Ishikawa (cell line): Measurements from ENCODE around the gene DDX49.

Experiments used
- CEBPB ChIP-seq: IDR thresholded peaks from 2 replicates; pipeline ENCODE4 v1.6.1; 2012
- CREB1 ChIP-seq: IDR thresholded peaks from 2 replicates; pipeline ENCODE4 v1.6.1; 2012; ENCODE audit warnings: low read depth
- EGR1 ChIP-seq: IDR thresholded peaks from 2 replicates; pipeline ENCODE4 v1.6.1; 2012
- EP300 ChIP-seq: IDR thresholded peaks from 2 replicates; pipeline ENCODE4 v1.6.1; 2012; ENCODE audit warnings: borderline replicate concordance
- FOXM1 ChIP-seq: IDR thresholded peaks from 2 replicates; pipeline ENCODE4 v1.6.1; 2012; ENCODE audit warnings: low read depth, borderline replicate concordance
- NFIC ChIP-seq: IDR thresholded peaks from 2 replicates; pipeline ENCODE4 v1.6.1; 2012
- RAD21 ChIP-seq: IDR thresholded peaks from 2 replicates; pipeline ENCODE4 v1.6.1; 2012; ENCODE audit warnings: low read depth
- TAF1 ChIP-seq: IDR thresholded peaks from 2 replicates; pipeline ENCODE4 v1.6.1; 2012; ENCODE audit warnings: low read depth, mild to moderate bottlenecking
- TCF12 ChIP-seq: IDR thresholded peaks from 2 replicates; pipeline ENCODE4 v1.6.1; 2012; ENCODE audit warnings: low read depth
- TEAD4 ChIP-seq: IDR thresholded peaks from 2 replicates; pipeline ENCODE4 v1.6.1; 2012
- YY1 ChIP-seq: IDR thresholded peaks from 2 replicates; pipeline ENCODE4 v1.6.1; 2012; ENCODE audit warnings: low read depth
- ZBTB7A ChIP-seq: IDR thresholded peaks from 2 replicates; pipeline ENCODE4 v1.6.1; 2012; ENCODE audit warnings: low read depth
- TF ChIP-seq, protein P1 (sequence below): IDR thresholded peaks from 2 replicates; pipeline ENCODE4 v1.6.1; 2012; ENCODE audit warnings: low read depth, mild to moderate bottlenecking
- TF ChIP-seq, protein P2 (sequence below): IDR thresholded peaks from 2 replicates; pipeline ENCODE4 v1.6.1; 2012
- TF ChIP-seq, protein P3 (sequence below): IDR thresholded peaks from 2 replicates; pipeline ENCODE4 v1.6.1; 2012

The DDX49 gene

GRCh38 chr19:18875726-18876125 is 43.8 kb upstream of the DDX49 start:
- TF ChIP-seq TAF1 (no peak), EGR1 (no peak), FOXM1 (no peak), CEBPB (no peak), EP300 (no peak), TEAD4 (no peak)
- TF ChIP-seq, protein P1, sequence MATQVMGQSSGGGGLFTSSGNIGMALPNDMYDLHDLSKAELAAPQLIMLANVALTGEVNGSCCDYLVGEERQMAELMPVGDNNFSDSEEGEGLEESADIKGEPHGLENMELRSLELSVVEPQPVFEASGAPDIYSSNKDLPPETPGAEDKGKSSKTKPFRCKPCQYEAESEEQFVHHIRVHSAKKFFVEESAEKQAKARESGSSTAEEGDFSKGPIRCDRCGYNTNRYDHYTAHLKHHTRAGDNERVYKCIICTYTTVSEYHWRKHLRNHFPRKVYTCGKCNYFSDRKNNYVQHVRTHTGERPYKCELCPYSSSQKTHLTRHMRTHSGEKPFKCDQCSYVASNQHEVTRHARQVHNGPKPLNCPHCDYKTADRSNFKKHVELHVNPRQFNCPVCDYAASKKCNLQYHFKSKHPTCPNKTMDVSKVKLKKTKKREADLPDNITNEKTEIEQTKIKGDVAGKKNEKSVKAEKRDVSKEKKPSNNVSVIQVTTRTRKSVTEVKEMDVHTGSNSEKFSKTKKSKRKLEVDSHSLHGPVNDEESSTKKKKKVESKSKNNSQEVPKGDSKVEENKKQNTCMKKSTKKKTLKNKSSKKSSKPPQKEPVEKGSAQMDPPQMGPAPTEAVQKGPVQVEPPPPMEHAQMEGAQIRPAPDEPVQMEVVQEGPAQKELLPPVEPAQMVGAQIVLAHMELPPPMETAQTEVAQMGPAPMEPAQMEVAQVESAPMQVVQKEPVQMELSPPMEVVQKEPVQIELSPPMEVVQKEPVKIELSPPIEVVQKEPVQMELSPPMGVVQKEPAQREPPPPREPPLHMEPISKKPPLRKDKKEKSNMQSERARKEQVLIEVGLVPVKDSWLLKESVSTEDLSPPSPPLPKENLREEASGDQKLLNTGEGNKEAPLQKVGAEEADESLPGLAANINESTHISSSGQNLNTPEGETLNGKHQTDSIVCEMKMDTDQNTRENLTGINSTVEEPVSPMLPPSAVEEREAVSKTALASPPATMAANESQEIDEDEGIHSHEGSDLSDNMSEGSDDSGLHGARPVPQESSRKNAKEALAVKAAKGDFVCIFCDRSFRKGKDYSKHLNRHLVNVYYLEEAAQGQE: no peak
- TF ChIP-seq, protein P2, sequence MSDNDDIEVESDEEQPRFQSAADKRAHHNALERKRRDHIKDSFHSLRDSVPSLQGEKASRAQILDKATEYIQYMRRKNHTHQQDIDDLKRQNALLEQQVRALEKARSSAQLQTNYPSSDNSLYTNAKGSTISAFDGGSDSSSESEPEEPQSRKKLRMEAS: no peak

DNA sequence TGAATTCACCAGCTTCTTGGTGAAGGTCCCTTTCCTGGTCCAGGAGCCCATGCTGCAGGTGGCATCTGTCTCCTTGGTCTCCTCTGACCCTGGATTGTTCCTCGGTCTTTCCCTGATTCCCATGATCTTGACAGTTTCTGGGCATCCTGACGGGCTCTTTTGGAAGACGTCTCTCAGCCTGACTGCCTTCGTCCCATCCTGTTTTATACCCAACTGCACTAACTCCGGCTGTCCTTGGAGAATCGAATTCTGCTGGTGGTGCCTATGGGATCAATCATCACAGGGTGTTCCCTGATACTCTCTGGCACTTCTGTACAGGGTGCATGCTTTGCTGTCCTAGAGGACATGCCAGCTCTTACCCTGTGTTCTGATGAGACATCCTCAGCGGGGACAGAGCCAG is 42.6 kb upstream of the DDX49 start:
- TF ChIP-seq EGR1 (no peak), ZBTB7A (no peak), TEAD4 (no peak), TCF12 (no peak), EP300 (no peak), YY1 (no peak), RAD21 (no peak), FOXM1 (no peak), TAF1 (no peak), CREB1 (no peak), CEBPB (no peak), NFIC (no peak)
- TF ChIP-seq, protein P2: no peak
- TF ChIP-seq, protein P1: no peak
- TF ChIP-seq, protein P3, sequence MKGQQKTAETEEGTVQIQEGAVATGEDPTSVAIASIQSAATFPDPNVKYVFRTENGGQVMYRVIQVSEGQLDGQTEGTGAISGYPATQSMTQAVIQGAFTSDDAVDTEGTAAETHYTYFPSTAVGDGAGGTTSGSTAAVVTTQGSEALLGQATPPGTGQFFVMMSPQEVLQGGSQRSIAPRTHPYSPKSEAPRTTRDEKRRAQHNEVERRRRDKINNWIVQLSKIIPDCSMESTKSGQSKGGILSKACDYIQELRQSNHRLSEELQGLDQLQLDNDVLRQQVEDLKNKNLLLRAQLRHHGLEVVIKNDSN: no peak

DNA sequence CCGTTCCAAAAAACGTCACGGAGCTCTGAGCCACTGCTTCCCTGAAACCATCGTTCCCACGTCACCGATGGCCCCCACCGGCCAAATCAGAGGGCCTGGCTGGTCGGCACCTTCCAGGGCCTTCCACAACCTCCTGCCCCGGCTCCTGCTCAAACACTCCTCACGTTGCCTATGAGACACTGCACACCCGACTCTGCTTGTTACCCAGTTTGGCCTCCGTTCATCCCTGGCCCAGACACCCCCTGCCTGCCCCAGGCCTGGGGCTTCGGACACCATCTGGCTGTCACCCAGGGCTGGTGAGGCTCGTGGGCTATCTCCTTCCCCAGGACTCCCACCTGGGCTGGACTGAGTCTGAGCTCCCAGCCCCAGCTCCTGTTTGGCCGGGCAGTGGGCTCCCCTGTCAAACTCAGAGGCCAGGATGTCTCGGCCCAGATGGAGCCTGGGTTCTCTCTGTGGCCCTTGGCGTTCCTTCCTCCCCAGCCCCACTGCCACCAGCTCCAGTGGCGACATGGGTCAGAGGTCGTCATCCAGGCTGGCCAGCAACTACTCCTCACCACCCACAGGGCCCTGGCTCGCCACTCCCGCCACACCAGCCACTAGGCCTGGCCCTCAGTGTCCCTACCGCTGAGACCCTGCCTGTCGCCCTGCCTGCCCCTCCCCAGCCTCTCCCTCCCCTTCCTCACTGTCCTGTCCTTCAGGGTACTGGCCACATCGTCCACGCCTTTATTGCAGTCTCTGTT is 41.3 kb upstream of the DDX49 start:
- TF ChIP-seq EGR1 (no peak), YY1 (no peak), TEAD4 (no peak), NFIC (no peak), ZBTB7A (no peak), TCF12 (no peak), CREB1 (no peak), EP300 (no peak), TAF1 (no peak), FOXM1 (no peak), RAD21 (no peak), CEBPB (no peak)
- TF ChIP-seq, protein P2: no peak
- TF ChIP-seq, protein P1: no peak
- TF ChIP-seq, protein P3: no peak

DNA sequence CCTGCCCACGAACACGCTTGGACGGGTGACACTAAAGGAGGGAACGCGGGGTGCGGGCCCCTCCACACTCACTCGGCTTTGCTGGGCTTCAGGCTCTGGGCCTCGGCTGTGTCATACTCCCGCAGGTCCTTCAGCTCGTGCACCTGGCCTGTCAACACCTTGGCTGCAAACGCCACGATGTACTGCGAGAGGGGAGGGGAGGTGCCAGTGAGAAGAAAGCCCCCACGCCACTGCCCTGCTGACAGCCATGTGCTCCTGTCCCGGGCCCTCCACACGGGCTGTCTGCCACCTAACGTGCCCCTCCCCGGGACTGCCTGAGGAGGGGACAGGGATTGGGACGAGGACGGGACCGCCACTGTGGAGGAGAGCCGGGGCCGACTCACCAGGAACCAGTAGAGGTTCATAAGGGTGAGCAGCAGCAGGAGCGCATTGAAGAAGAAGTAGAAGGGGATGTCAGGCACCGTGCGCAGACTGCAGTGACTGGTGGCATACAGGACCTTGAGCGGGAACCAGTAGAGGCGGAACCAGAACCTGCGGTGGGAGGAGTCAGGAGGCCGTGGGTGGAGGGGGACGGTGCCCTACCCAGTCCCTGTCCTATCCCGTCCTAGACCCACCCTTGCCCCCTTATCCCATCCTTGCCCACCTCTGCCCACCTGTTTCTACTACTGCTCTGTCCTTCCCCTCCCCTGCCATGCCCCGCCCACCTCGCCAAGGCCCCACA is 40.5 kb upstream of the DDX49 start:
- TF ChIP-seq CREB1 (no peak), CEBPB (no peak), TAF1 (no peak), NFIC (no peak), RAD21 (no peak), TEAD4 (no peak), EGR1 (no peak), YY1 (no peak), EP300 (no peak), TCF12 (no peak), ZBTB7A (no peak), FOXM1 (no peak)
- TF ChIP-seq, protein P2: no peak
- TF ChIP-seq, protein P1: no peak
- TF ChIP-seq, protein P3: no peak
